Measurements from ENCODE around the gene SORCS1. TPM values are rescaled to one million over a fixed set of nuclear protein-coding genes. Genes with fewer than 3 reads are reported as not detected.

The SORCS1 gene
- total RNA-seq, 1 donor from 2014 or later, result 0.99 TPM

DNA sequence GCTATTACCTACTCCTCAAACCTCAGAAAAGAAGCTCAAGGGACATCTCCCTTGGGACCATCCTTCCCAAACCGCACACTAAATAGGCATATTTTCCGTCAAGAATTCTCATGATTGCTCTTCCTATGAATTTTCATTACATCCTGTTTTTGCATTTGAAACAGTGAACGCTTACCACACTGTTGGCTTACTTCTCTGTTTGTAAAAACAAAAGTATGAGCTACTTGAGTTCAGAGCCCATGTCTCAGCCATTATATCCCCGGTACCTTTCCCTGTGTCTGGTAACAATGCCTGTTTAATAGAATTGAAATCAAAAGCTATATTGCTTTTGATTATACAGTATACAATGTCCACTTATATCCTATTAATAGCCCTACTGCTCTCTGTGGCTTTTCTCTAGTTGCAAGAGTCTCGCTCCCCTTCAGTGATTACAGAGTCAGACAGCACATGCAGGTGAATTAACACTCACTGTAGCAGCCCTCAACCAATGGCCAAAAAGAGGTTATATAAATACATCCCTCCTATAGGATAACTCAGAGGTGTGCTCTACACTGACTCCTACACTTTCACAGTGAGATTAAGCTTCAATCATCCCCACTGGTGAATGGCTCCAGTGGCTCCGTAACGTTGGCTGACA lies 264.4 kb downstream of the SORCS1 start:
- DNase-seq (ENCODE audit: low spot score), result no peak

DNA sequence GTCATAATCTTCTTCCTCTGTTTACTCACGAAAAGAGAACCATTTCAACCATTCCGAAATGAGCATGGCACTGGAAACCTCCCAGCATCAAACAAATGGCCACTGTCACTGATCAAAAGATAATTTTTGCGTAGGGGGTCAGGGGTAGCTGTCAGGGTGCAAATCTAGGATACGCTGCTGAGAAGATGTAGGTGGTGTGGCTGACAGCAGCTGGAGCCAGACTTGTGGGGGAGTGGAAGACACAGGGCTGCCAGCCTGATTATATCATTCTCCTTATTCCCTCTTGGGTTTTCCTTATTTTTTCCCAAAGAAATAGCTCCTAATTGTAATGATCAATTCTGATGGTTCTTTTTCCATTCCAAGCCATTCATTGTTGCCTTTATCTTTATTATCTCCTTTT lies 266.1 kb downstream of the SORCS1 start:
- no peak for DNase-seq (ENCODE audit: low spot score)

GRCh38 chr10:106897719-106898118 lies 266.8 kb downstream of the SORCS1 start:
- no peak for DNase-seq (ENCODE audit: low spot score)

DNA sequence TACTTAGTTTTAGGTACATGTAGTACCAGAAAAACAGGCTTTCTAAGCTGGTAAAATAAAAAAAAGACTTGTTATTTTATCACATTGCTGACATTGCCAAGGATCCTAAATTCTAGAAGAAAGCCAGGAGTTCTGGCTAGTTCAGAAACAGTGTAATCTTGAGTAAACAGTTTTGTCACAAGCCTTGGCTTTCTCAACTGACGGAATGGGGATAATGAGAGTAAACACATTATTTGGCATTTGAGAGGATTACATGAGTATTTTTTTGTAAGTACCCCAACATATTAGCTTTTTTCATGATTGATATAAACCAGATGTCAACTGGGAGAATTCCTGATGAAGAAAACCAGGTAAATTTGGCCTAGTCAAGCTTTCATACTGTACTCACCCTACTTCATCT lies 269.8 kb downstream of the SORCS1 start:
- DNase-seq (ENCODE audit: low spot score), result no peak

DNA sequence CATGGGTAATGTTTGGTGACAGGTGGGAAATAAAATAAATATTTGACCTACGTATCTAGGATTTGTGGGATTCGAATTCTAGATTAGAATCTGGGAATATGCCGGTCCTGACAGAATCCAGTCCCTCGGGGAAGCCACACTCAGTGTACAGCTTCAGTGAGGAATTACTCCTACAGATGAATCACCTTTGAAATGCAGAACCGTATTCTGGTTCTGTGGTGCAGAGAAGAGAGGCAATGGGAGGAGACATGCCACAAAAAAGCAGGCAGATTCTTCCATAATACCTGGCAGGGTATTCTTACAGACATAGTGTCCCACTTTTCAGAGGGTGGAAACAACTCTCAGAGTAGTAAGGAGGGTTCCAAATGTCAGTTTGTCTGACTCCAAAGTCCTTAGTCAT lies 286.9 kb downstream of the SORCS1 start:
- DNase-seq (ENCODE audit: low spot score), result no peak

GRCh38 chr10:106874604-106874889 lies 290.0 kb downstream of the SORCS1 start:
- no peak for DNase-seq (ENCODE audit: low spot score)

GRCh38 chr10:106873770-106874603 lies 290.5 kb downstream of the SORCS1 start:
- DNase-seq (ENCODE audit: low spot score), result no peak

GRCh38 chr10:106872176-106872575 lies 292.3 kb downstream of the SORCS1 start:
- DNase-seq (ENCODE audit: low spot score), result no peak

DNA sequence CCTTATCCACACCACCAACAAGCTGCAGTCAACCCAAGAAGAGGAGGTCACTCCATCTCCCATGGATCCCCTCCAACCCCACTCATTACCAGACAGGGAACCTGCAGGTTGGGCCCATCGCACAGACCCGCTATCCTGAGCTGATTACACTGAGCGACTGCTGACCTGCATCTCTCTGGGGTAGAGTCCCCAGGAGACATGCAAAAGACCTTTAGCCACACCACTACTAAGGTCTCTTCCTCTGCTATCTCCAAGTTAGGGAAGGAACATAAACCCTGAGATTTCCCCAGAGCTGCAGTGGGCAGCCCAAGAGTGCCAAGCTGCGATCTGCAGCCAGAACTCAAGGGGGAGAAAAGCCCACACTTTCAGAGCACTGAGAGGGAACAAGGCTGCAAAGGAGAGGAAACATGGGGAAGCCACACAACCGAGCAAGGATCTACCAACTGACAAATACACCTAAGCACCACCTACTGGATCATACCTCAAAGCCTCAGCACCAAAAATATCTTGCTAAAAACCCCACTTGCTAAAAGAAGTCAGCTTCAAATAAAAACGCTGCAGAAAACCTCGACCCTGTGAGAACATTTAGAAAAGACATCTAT lies 298.2 kb downstream of the SORCS1 start:
- DNase-seq (ENCODE audit: low spot score), result no peak

GRCh38 chr10:106864031-106864430 lies 300.5 kb downstream of the SORCS1 start:
- DNase-seq (ENCODE audit: low spot score), result no peak

DNA sequence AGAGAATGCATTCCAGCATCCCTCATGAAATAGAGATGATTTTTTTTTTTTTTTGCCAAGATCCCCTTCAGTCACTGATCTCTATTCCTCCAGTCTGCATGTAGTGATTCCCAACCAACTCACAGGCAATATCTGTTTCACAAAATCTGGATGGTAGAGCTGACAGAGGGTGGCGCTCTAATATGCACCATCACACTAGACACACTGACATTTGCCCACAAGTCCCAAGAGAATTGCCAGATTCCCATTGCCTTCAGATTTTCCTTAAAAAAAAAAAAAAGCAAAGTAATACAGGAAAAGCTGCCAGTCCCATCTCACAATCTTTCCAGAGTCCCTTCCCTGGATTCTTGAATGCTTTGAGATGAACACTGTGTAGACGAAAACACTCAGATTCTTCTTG lies 301.0 kb downstream of the SORCS1 start:
- no peak for DNase-seq (ENCODE audit: low spot score)

DNA sequence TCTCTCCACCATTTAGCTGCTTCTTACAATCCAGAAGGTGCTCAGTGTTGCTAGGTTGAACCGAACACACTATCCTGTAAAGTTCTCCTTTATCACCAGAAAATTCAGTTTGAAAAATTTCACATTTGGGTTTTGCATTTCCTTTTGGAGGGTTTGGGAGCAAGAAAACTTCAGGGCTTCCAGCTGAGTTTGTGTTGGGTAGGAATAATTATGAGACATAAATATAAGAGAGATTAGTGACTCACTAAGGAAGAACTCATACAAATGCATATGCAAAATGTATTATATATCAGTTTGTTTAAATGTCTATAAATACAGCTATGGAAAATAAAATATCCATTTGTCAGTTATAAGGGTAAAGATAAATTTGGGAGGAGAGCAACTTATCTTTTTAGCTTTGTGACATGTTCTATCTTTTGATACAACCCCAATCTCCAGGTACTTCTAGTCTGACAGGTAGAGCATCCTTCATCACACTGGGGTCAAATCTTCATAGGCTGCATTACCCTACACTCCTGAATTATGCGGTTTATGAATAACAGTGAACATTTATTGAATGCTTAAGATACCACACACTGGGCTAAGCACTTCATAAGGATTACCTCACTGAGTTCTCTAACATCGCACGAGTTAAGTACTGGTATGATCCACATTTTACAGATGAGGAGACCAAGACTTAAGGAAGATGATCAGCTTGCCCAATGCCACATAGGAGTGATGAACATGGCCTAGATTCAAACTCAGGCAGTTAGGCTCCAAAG lies 304.4 kb downstream of the SORCS1 start:
- DNase-seq (ENCODE audit: low spot score), result no peak

DNA sequence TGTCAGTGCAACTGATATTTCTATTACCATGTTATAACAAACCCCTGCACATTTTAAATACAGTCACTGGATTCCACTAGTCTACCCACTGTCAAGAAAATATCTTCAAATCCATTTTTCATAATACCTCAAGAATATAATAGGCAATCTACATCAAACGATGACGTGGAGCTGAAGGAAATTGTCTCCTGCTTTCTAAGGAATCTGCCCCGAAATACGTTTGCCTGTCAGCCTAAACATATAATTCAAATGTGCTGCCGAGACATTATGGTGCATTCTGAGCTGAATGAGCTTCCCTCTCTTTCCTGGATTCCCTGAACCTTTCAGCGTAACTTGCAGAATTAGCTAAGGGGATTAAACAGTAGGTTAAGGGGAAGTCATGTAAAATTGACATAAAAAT lies 306.8 kb downstream of the SORCS1 start:
- DNase-seq (ENCODE audit: low spot score), result no peak

DNA sequence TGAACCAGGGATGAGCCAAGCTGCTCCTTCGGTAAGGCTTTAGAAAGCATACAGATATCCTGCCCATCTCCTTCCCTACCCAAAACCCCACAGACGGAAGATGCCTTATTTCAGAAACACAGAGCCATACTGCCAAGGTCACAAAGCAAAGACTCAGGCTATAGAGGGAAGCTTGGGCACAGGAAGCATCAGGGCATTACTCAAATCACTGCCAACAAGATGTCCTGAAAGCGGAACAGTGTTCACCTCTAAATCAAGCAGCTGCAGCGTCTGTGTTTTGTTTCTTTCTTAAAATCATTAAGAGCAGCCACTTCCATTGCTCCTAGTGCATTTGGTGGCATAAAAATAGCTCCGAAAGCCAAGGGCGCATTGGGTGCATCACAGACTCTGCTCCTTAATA lies 307.3 kb downstream of the SORCS1 start:
- DNase-seq (ENCODE audit: low spot score), result no peak

- DNase-seq (ENCODE audit: low spot score), result no peak
These were observed 327.4 kb downstream of the SORCS1 start for GRCh38 chr10:106836933-106837663.

GRCh38 chr10:106832846-106833245 lies 331.7 kb downstream of the SORCS1 start:
- DNase-seq (ENCODE audit: low spot score), result no peak

DNA sequence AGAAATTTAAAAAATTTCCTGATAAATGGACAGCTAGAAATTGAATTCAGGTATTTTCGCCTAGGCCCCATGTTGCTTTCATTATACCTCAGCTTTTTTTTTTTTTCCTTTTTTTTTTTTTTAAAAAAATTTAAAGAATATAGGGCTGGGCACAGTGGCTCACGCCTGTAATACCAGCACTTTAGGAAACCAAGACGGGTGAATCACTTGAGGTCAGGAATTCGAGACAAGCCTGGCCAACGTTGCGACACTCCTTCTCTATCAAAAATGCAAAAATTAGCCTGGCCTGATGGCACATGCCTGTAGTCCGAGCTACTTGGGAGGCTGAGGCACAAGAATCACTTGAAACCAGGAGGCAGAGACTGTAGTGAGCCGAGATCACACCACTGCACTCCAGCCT lies 334.0 kb downstream of the SORCS1 start:
- DNase-seq (ENCODE audit: low spot score), result no peak

GRCh38 chr10:106830006-106830405 lies 334.5 kb downstream of the SORCS1 start:
- DNase-seq (ENCODE audit: low spot score), result no peak

GRCh38 chr10:106826716-106827115 lies 337.8 kb downstream of the SORCS1 start:
- DNase-seq (ENCODE audit: low spot score), result no peak

- no peak for DNase-seq (ENCODE audit: low spot score)
These were observed 338.7 kb downstream of the SORCS1 start for GRCh38 chr10:106825576-106826364.

DNA sequence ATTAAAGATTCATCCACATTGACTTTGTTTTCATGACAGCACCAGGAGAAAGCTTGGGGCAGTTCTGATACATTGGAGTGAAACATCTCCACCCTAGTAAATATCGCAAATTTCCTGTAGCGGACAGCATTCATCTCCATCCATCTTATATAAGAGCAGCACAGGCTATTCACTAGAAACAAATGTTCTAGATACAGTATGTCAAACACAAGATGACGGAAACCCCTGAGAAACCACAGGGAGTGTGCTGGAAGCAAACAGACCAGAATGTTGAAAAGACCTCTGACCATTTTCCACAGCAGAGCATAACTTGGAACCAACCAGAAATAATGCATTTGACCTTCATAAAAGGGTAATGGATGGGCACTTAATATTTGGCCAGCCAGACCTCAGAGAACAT lies 343.9 kb downstream of the SORCS1 start:
- no peak for DNase-seq (ENCODE audit: low spot score)
